Sigmoid colon (tissue), 7 donors: ENCODE results near the gene COX4I1. TPM values are rescaled to one million over a fixed set of nuclear protein-coding genes. Genes with fewer than 3 reads are reported as not detected.

ENCODE experiments used
- DNase-seq: peaks from one replicate; pipeline ENCODE4 v3.0.0-alpha.2; 2019
- H3K27ac ChIP-seq, 4 donors: fragments of 200-600 bp; sonication (generic); one replicate each; pipeline ENCODE4 v1.5.1; 2016 to 2019; ENCODE audit warnings: mild to moderate bottlenecking in 1 of 4
- H3K27me3 ChIP-seq, 3 donors: fragments of 200-600 bp; sonication (generic); one replicate each; pipeline ENCODE4 v1.5.1; 2019; ENCODE audit warnings: mild to moderate bottlenecking in 1 of 3
- H3K36me3 ChIP-seq, 4 donors: fragments of 200-600 bp; sonication (generic); one replicate each; pipeline ENCODE4 v1.5.1; 2016 to 2019
- H3K4me1 ChIP-seq, 4 donors: fragments of 200-600 bp; sonication (generic); one replicate each; pipeline ENCODE4 v1.5.1; 2017 to 2019
- H3K4me3 ChIP-seq, 4 donors: fragments of 200-600 bp; sonication (generic); one replicate each; pipeline ENCODE4 v1.5.1; 2017 to 2019; ENCODE audit warnings: mild to moderate bottlenecking in 2 of 4, moderate library complexity in 1 of 4
- H3K9me3 ChIP-seq, 4 donors: fragments of 200-600 bp in 3 of 4; sonication (generic) in 3 of 4; one replicate each; pipeline versions ENCODE4 v1.5.1 to v1.6.1; 2013 to 2019
- EP300 ChIP-seq, 4 donors: sonication (generic); formaldehyde crosslinking; IDR thresholded peaks; one replicate each; pipeline ENCODE4 v1.6.1; 2017; ENCODE audit warnings: antibody characterized with exemption in 4 of 4
- POLR2A ChIP-seq, 2 donors: fragments of 450-650 bp; IDR thresholded peaks; one replicate each; pipeline ENCODE4 v1.6.1; 2016; ENCODE audit warnings: antibody characterized with exemption in 2 of 2, mild to moderate bottlenecking in 2 of 2, moderate library complexity in 2 of 2
- POLR2AphosphoS5 ChIP-seq, 4 donors: sonication (generic); formaldehyde crosslinking; IDR thresholded peaks; one replicate each; pipeline ENCODE4 v1.6.1; 2017; ENCODE audit warnings: antibody characterized with exemption in 4 of 4
- WGBS, 2 donors: extraction: QIAGEN DNeasy Blood & Tissue Kit; methylation state at CpG; one replicate each; pipeline ENCODE4 v1.1.7; 2013; 5-methylcytosine and 5-hydroxymethylcytosine counted together
- intact Hi-C: fragments of 100-400 bp; cut with DNase I; formaldehyde crosslinking; loops from one replicate; pipeline ENCODE4 v1.15.1; 2023
- polyA plus RNA-seq, 3 donors: library from polyadenylated mRNA; stranded (reverse); fragments of 200-250 nt; gene quantifications; one replicate each; pipeline ENCODE4 v1.2.3, GENCODE V29; 2013
- total RNA-seq, 4 donors: library from RNA; depleted of rRNA; stranded (reverse); fragments of >200 nt; gene quantifications; one replicate each; pipeline ENCODE4 v1.1.0, GENCODE V29; 2016
- TF ChIP-seq, protein P1 (sequence below), 4 experiments: fragments of 450-650 bp in 3 of 4; fragments of 200-600 bp in 1 of 4; IDR thresholded peaks; one replicate each; pipeline ENCODE4 v1.5.1; 2016 to 2019; ENCODE audit warnings: antibody characterized with exemption in 4 of 4, mild to moderate bottlenecking in 3 of 4, moderate library complexity in 2 of 4
- donor health status: healthy with polysubstance abuse.
- donor health status: Bipolar disorder and iron deficiency.
- donor health status: healthy.

COX4I1 gene
- total and polyA plus RNA-seq, 7 donors: 700 to 1,922 (median 868) TPM

DNA sequence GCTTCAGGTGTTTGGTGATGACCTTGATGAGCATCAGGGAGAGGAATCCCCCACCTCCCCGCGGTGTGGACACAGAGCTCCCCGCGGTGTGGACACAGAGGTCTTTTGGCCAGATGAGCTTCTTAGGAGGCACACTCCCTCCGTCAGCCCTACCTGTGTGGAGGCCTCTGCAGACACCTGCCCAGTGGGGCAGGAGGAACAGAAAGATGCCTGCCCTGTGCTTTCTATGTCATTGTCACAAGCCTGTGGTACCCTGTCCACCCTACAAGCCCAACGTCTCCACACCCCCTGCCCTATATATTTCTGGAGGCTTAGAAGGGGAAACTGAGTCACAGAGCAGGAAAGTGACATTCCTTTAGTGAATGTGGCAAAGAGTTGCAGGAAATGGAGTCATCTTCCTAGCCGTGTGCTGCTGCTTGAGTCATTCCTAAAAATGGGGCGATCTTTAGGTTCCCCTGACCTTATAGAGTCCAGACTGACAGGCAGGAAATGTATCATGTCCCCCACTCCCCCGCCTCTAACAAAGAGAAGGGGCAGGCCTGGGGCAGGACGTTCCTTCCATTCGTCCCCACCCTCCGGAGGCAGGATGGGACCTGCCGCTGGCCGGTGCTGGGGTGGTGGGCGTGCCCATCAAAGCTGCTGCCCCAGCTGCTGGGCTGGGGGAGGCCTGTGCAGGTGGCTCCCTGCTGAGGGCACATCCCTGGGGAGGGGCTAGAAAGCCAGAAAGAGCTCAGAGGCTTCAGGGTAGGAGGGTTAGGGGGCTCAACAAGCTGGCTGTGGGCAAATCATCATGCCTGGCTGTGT, 47.6 kb upstream of the COX4I1 start:
- TF ChIP-seq, protein P1, sequence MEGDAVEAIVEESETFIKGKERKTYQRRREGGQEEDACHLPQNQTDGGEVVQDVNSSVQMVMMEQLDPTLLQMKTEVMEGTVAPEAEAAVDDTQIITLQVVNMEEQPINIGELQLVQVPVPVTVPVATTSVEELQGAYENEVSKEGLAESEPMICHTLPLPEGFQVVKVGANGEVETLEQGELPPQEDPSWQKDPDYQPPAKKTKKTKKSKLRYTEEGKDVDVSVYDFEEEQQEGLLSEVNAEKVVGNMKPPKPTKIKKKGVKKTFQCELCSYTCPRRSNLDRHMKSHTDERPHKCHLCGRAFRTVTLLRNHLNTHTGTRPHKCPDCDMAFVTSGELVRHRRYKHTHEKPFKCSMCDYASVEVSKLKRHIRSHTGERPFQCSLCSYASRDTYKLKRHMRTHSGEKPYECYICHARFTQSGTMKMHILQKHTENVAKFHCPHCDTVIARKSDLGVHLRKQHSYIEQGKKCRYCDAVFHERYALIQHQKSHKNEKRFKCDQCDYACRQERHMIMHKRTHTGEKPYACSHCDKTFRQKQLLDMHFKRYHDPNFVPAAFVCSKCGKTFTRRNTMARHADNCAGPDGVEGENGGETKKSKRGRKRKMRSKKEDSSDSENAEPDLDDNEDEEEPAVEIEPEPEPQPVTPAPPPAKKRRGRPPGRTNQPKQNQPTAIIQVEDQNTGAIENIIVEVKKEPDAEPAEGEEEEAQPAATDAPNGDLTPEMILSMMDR (IDR thresholded peaks at IDR 0.05): no peak
- TF ChIP-seq POLR2A (IDR thresholded peaks at IDR 0.05): no peak
- TF ChIP-seq EP300 (IDR thresholded peaks at IDR 0.05): no peak
- TF ChIP-seq POLR2AphosphoS5 (IDR thresholded peaks at IDR 0.05): no peak
- intact Hi-C loops: loop anchor here (5.0 kb wide), 1 partner anchor 45 kb away; the partner anchor contains the start of genes COX4I1 and EMC8
- WGBS, 2 donors: 14 to 50% methylated on average over 15 of the region's 15 CpGs
- H3K4me3 ChIP-seq: no peak overlapping the region
- H3K36me3 ChIP-seq: no peaks in the 10 kb centered on the region
- no peak for DNase-seq
- no peaks in the 10 kb centered on the region for H3K9me3 ChIP-seq
- peaks cover 0 to 7% (median 3%) of the 10 kb centered on the region in 3 donors for H3K27me3 ChIP-seq
- no peak overlapping the region for H3K27ac ChIP-seq
- peaks cover 0 to 35% (median 32%) of the 10 kb centered on the region in 4 donors for H3K4me1 ChIP-seq

DNA sequence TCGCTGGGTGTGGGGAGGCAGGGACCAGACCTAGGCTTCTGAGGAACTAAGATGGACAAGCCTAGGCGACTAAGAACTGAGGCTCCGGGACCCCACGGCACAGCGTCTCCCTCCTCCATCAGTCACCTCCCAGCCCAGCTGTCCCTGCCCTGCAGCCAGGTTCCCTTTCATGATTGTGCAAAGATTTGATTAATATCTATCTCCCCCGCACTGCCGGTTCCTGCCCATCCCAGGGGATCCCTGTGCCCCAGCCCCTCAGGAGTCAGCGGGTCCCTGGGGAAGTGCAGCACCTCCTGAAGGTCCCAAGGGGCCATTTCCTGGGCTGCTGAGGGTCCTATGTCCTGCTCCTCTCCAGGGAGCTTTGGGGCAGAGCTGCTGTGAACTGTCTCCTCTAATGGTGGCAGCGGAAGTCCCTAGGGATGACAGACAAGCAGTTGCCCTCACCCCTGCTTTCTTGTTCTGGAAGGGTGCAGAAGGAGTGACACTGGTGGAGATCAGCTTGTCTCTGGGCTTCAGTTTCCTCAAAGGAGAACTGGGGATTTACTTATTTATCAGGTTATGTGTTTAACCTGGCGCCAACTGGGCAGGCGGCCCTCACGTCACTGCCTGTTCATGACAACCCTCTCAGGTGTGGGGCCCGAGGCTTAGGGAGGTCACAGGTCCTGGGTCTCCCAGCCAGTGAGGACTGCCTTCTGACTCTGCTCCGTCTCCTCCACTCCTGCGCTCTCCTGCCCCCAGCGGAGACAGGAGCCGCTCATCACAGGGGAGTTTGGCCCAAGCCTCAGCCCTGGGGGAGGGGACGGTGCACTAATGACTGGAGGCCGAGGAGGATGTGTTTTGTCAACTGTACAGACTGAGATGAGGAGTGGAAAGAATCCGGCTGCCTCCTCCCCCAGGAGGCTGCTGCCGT, 46.7 kb upstream of the COX4I1 start:
- Histone ChIP-seq H3K4me1 (peaks cover 0 to 35% (median 32%) of the 10 kb centered on the region in 4 donors), H3K4me3 (no peak overlapping the region), H3K9me3 (no peaks in the 10 kb centered on the region), H3K36me3 (no peaks in the 10 kb centered on the region), H3K27me3 (peaks cover 0 to 7% (median 3%) of the 10 kb centered on the region in 3 donors), H3K27ac (no peak overlapping the region)
- TF ChIP-seq POLR2AphosphoS5 (IDR thresholded peaks at IDR 0.05): peak in 1 of 4 donors; percentile 21
- TF ChIP-seq EP300 (IDR thresholded peaks at IDR 0.05): no peak
- TF ChIP-seq, protein P1 (IDR thresholded peaks at IDR 0.05): peak in 1 of 4 experiments; percentile 16
- no peak for TF ChIP-seq POLR2A (IDR thresholded peaks at IDR 0.05)
- 26 to 57% methylated on average over 21 of the region's 21 CpGs for WGBS, 2 donors
- DNase-seq: peak; percentile 78
- intact Hi-C loops: loop anchor here (5.0 kb wide), 1 partner anchor 45 kb away; the partner anchor contains the start of genes COX4I1 and EMC8

DNA sequence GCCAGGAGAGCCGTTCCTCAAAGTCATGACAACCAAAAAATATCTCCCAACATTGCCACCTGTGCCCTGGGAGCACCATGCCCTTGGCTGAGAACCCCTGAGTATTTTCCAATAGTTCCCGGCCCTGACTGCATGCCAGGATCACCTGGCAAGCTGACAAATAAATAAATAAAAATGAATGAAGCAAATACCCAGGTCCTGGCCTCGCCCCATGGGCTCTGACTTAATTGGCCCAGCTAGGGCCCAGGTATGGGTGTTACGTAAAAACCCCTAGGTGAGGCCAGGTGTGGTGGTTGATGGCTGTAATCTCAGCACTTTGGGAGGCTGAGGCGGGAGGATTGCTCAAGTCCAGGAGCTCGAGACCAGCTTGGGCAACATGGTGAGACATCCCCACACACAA, 45.9 kb upstream of the COX4I1 start:
- no peak overlapping the region for H3K27ac ChIP-seq
- peaks cover 0 to 7% (median 3%) of the 10 kb centered on the region in 3 donors for H3K27me3 ChIP-seq
- TF ChIP-seq, protein P1 (IDR thresholded peaks at IDR 0.05): no peak
- TF ChIP-seq EP300 (IDR thresholded peaks at IDR 0.05): no peak
- no peak for TF ChIP-seq POLR2AphosphoS5 (IDR thresholded peaks at IDR 0.05)
- TF ChIP-seq POLR2A (IDR thresholded peaks at IDR 0.05): no peak

DNA sequence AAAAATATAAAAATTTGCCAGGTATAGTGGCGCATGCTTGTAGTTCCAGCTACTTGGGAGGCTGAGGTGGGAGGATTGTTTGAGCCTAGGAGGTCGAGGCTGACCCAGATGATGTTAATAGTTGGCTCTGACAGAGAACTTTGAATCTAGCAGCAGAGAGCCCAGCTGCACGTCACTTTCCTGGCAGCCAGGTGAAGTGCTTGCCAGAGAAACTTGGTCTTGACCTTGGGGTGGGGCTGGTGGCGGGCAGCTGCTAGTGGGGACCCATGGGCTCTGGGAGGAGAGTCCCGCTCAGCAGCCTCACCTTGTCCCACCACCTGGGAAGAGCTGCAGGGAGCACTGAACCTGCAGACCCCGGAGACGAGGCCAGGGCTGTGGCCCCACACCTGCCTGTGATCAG, 45.5 kb upstream of the COX4I1 start:
- WGBS, 2 donors: 28 to 65% methylated on average over 7 of the region's 7 CpGs
- Histone ChIP-seq H3K4me1 (peaks cover 0 to 35% (median 32%) of the 10 kb centered on the region in 4 donors), H3K36me3 (no peaks in the 10 kb centered on the region), H3K27ac (no peak overlapping the region), H3K9me3 (no peaks in the 10 kb centered on the region), H3K4me3 (no peak overlapping the region), H3K27me3 (peaks cover 0 to 9% (median 3%) of the 10 kb centered on the region in 3 donors)
- no peak for TF ChIP-seq POLR2A (IDR thresholded peaks at IDR 0.05)
- TF ChIP-seq POLR2AphosphoS5 (IDR thresholded peaks at IDR 0.05): no peak
- TF ChIP-seq EP300 (IDR thresholded peaks at IDR 0.05): no peak
- TF ChIP-seq, protein P1 (IDR thresholded peaks at IDR 0.05): no peak
- intact Hi-C loops: loop anchor here (5.0 kb wide), 1 partner anchor 43 kb away; the partner anchor contains the start of genes COX4I1 and EMC8
- no peak for DNase-seq

More for the DNA sequence above, 45.9 kb upstream of the COX4I1 start:
- H3K4me3 ChIP-seq: no peak overlapping the region
- intact Hi-C loops: loop anchor here (5.0 kb wide), 1 partner anchor 44 kb away; the partner anchor contains the start of genes COX4I1 and EMC8
- H3K9me3 ChIP-seq: no peaks in the 10 kb centered on the region
- DNase-seq: no peak
- H3K36me3 ChIP-seq: no peaks in the 10 kb centered on the region
- 14 to 58% methylated on average over 6 of the region's 6 CpGs for WGBS, 2 donors
- H3K4me1 ChIP-seq: peaks cover 0 to 35% (median 32%) of the 10 kb centered on the region in 4 donors
